ENCODE results near the gene HTN3. TPM values are rescaled to one million over a fixed set of nuclear protein-coding genes. Genes with fewer than 3 reads are reported as not detected.
"Not testable (repeated sequence)": the region's sequence is repeated elsewhere in the genome, so short reads cannot be mapped to it uniquely, and the experiment has no call there.

The HTN3 gene
- total RNA-seq, 1 donor from 2014 or later, result not detected

DNA sequence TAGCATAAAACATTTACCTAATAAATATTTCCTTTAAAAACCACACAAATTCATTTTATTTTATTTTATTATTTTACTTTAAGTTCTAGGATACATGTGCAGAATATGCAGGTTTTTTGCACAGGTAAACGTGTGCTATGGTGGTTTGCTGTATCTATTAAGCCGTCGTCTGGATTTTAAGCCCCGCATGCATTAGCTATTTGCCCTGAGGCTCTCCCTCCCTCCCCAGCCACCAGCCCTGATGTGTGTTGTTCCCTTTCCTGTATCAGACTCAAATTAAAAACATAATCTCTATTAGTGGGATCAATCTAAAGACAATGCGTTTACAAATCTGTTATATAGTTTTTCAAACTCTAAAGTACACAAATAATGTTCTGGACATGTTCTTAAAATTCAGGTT lies 1.2 kb upstream of the HTN3 start:
- peaks cover 8% of the 10 kb centered on the region for H3K27me3 Mint-ChIP-seq (ENCODE audit: unreplicated experiment)
- no peaks in the 10 kb centered on the region for H3K4me1 Mint-ChIP-seq (ENCODE audit: unreplicated experiment)
- H3K9me3 Mint-ChIP-seq (ENCODE audit: unreplicated experiment), result no peaks in the 10 kb centered on the region
- no peak overlapping the region for H3K27ac Mint-ChIP-seq (ENCODE audit: unreplicated experiment)
- TF ChIP-seq, protein P1, sequence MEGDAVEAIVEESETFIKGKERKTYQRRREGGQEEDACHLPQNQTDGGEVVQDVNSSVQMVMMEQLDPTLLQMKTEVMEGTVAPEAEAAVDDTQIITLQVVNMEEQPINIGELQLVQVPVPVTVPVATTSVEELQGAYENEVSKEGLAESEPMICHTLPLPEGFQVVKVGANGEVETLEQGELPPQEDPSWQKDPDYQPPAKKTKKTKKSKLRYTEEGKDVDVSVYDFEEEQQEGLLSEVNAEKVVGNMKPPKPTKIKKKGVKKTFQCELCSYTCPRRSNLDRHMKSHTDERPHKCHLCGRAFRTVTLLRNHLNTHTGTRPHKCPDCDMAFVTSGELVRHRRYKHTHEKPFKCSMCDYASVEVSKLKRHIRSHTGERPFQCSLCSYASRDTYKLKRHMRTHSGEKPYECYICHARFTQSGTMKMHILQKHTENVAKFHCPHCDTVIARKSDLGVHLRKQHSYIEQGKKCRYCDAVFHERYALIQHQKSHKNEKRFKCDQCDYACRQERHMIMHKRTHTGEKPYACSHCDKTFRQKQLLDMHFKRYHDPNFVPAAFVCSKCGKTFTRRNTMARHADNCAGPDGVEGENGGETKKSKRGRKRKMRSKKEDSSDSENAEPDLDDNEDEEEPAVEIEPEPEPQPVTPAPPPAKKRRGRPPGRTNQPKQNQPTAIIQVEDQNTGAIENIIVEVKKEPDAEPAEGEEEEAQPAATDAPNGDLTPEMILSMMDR (IDR thresholded peaks at IDR 0.05), result no peak
- no peak overlapping the region for H3K4me3 Mint-ChIP-seq (ENCODE audit: unreplicated experiment)
- no peaks in the 10 kb centered on the region for H3K36me3 Mint-ChIP-seq (ENCODE audit: unreplicated experiment)
- no peak for DNase-seq (ENCODE audit: extremely low spot score, unreplicated experiment)

DNA sequence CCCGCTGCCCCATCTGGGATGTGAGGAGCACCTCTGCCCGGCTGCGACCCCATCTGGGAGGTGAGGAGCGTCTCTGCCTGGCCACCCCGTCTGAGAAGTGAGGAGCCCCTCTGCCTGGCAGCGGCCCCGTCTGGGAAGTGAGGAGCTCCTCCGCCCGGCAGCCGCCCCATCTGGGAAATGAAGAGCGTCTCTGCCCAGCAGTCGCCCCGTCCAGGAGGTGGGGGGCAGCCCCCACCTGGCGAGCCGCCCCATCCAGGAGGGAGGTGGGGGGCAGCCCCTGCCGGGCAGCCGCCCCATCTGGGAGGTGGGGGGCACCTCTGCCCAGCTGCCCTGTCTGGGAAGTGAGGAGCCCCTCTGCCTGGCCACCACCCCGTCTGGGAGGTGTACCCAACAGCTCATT lies 9.3 kb downstream of the HTN3 start:
- not testable (repeated sequence) for H3K4me3 Mint-ChIP-seq (ENCODE audit: unreplicated experiment); H3K4me1 Mint-ChIP-seq (ENCODE audit: unreplicated experiment); H3K27ac Mint-ChIP-seq (ENCODE audit: unreplicated experiment); H3K9me3 Mint-ChIP-seq (ENCODE audit: unreplicated experiment); DNase-seq (ENCODE audit: extremely low spot score, unreplicated experiment); H3K36me3 Mint-ChIP-seq (ENCODE audit: unreplicated experiment); H3K27me3 Mint-ChIP-seq (ENCODE audit: unreplicated experiment)

DNA sequence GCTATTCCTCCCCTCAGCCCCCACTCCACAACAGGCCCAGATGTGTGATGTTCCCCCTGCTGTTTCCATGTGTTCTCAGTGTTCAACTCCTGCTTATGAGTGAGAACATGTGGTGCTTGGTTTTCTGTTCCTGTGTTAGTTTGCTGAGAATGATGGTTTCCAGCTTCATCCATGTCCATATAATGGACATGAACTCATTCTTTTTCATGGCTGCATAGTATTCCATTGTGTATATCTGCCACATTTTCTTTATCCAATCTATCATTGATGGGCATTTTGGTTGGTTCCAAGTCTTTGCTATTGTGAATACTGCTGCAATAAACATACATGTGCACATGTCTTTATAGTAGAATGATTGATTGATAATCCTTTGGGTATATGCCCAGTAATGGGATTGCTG lies 11.7 kb downstream of the HTN3 start:
- H3K4me3 Mint-ChIP-seq (ENCODE audit: unreplicated experiment); H3K36me3 Mint-ChIP-seq (ENCODE audit: unreplicated experiment); H3K27me3 Mint-ChIP-seq (ENCODE audit: unreplicated experiment); H3K9me3 Mint-ChIP-seq (ENCODE audit: unreplicated experiment); H3K27ac Mint-ChIP-seq (ENCODE audit: unreplicated experiment); DNase-seq (ENCODE audit: extremely low spot score, unreplicated experiment); H3K4me1 Mint-ChIP-seq (ENCODE audit: unreplicated experiment): not testable (repeated sequence)

DNA sequence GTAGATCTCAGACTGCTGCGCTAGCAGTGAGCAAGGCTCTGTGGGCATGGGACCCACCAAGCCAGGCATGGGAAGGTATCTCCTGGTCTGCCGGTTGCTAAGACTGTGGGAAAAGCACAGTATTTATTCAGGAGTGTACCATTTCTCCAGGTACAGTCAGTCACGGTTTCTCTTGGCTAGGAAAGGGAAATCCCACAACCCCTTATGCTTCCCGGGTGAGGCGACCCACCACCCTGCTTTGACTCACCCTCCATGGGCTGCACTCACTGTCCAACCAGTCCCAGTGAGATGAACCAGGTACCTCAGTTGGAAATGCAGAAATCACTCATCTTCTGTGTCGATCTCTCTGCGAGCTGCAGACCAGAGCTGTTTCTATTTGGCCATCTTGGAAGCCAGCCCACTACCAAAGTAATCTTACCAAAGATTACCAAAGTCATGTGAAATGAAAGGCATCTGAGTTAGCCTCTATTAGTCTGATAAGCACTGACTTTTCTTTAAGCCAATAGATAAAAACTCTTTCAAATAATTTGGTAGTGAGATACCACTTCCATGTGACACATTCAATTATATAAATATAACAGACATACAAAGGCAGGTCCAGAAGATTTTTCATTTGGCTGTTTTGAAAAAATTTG lies 13.5 kb downstream of the HTN3 start:
- H3K4me3 Mint-ChIP-seq (ENCODE audit: unreplicated experiment), result no peak overlapping the region
- no peaks in the 10 kb centered on the region for H3K36me3 Mint-ChIP-seq (ENCODE audit: unreplicated experiment)
- no peaks in the 10 kb centered on the region for H3K27me3 Mint-ChIP-seq (ENCODE audit: unreplicated experiment)
- no peaks in the 10 kb centered on the region for H3K4me1 Mint-ChIP-seq (ENCODE audit: unreplicated experiment)
- TF ChIP-seq, protein P1 (IDR thresholded peaks at IDR 0.05), result no peak
- DNase-seq (ENCODE audit: extremely low spot score, unreplicated experiment), result no peak
- H3K9me3 Mint-ChIP-seq (ENCODE audit: unreplicated experiment), result peaks cover 5% of the 10 kb centered on the region
- H3K27ac Mint-ChIP-seq (ENCODE audit: unreplicated experiment), result no peak overlapping the region

DNA sequence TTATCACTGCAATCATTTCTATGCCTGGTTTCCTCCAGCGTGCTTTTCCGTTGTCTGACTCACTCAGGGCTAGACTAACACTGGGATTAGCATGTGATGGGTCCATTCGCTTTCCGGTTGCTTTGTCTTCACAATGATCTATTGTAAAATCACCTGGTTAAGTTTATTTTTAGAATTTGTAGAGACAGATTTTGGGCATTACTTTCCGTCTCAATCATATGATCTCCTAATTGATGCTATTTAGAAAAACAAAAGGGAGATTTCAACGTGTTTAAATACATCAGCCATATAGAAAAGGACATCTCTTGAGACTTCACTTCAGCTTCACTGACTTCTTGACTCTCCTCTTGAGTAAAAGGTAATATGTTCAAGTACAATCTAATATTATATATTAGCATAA lies 21.9 kb downstream of the HTN3 start, which contains the start of gene HTN1:
Gene HTN1 (plus strand): TSS at position 301 of the 400 bp plus-strand sequence. CDS start 2,639 bp downstream, outside the sequence.
- H3K4me3 Mint-ChIP-seq (ENCODE audit: unreplicated experiment); DNase-seq (ENCODE audit: extremely low spot score, unreplicated experiment): not testable (repeated sequence)

DNA sequence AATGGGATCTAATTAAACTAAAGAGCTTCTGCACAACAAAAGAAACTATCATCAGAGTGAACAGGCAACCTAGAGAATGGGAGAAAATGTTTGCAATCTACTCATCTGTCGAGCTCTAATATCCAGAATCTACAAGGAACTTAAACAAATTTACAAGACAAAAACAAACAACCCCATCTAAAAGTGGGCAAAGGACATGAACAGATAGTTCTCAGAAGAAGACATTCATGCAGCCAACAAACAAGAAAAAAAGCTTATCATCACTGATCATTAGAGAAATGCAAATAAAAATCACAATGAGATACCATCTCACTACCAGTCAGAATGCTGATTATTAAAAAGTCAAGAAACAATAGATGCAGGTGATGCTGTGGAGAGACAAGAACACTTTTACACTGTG lies 28.3 kb downstream of the HTN3 start:
- H3K9me3 Mint-ChIP-seq (ENCODE audit: unreplicated experiment); DNase-seq (ENCODE audit: extremely low spot score, unreplicated experiment); H3K27ac Mint-ChIP-seq (ENCODE audit: unreplicated experiment); H3K4me1 Mint-ChIP-seq (ENCODE audit: unreplicated experiment); H3K36me3 Mint-ChIP-seq (ENCODE audit: unreplicated experiment); H3K4me3 Mint-ChIP-seq (ENCODE audit: unreplicated experiment); H3K27me3 Mint-ChIP-seq (ENCODE audit: unreplicated experiment): not testable (repeated sequence)

More for the DNA sequence above, 21.9 kb downstream of the HTN3 start, which contains the start of gene HTN1:
- not testable (repeated sequence) for H3K27ac Mint-ChIP-seq (ENCODE audit: unreplicated experiment); H3K36me3 Mint-ChIP-seq (ENCODE audit: unreplicated experiment); H3K9me3 Mint-ChIP-seq (ENCODE audit: unreplicated experiment); H3K27me3 Mint-ChIP-seq (ENCODE audit: unreplicated experiment); H3K4me1 Mint-ChIP-seq (ENCODE audit: unreplicated experiment)

DNA sequence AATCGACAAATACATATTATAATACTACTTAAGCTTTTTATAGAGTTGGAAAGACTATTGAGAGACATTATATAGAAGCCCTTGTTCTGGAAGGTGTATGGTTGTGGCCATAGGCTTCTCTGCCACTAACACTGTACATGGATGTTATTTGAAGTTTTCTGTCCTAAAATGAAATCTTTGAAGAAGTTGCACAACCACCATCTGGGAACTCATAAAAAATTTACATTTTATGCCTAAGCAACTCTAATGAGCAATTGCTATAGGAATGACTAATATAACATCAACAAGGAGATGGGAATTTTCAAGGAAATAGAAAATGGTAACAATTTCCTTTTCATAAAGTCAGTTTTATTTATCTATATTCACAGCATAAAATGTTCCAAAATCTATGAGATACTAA lies 29.4 kb downstream of the HTN3 start:
- H3K27me3 Mint-ChIP-seq (ENCODE audit: unreplicated experiment), result peaks cover 2% of the 10 kb centered on the region
- TF ChIP-seq, protein P1 (IDR thresholded peaks at IDR 0.05), result no peak
- no peak for DNase-seq (ENCODE audit: extremely low spot score, unreplicated experiment)
- no peaks in the 10 kb centered on the region for H3K4me1 Mint-ChIP-seq (ENCODE audit: unreplicated experiment)
- H3K27ac Mint-ChIP-seq (ENCODE audit: unreplicated experiment), result no peak overlapping the region
- H3K4me3 Mint-ChIP-seq (ENCODE audit: unreplicated experiment), result no peak overlapping the region
- no peaks in the 10 kb centered on the region for H3K9me3 Mint-ChIP-seq (ENCODE audit: unreplicated experiment)
- no peaks in the 10 kb centered on the region for H3K36me3 Mint-ChIP-seq (ENCODE audit: unreplicated experiment)

Data from osteocyte (in vitro differentiated cells).